GM12874 (cell line): ENCODE results near the gene HSP90AB1.

Source experiments
- CTCF ChIP-seq: IDR thresholded peaks from 2 replicates; pipeline ENCODE4 v1.5.1; 2011; ENCODE audit warnings: low read depth, mild to moderate bottlenecking, control low read depth, low read length, moderate library complexity; ENCODE audit not compliant: insufficient read depth

The HSP90AB1 gene

GRCh38 chr6:44302856-44303255, 56.0 kb downstream of the HSP90AB1 start:
- no peak for TF ChIP-seq CTCF
